Nephron (organoid): Measurements from ENCODE around the gene RECK.
A peak's percentile ranks its signal among the peaks of the same experiment; 100 is the strongest.
"Not testable (repeated sequence)": the region's sequence is repeated elsewhere in the genome, so short reads cannot be mapped to it uniquely, and the experiment has no call there.

Experiments used
- H3K27ac Mint-ChIP-seq, 3 experiments: 2 replicates each; pipeline ENCODE4 v1.8.0; 2020; ENCODE audit warnings: mixed read lengths in 3 of 3, mild to moderate bottlenecking in 2 of 3, moderate library complexity in 1 of 3
- H3K27me3 Mint-ChIP-seq: 2 replicates; pipeline ENCODE4 v1.8.0; 2021; ENCODE audit warnings: low read depth, mild to moderate bottlenecking, moderate library complexity, mixed read lengths
- H3K36me3 Mint-ChIP-seq: 2 replicates; pipeline ENCODE4 v1.8.0; 2020; ENCODE audit warnings: low read depth, mixed read lengths
- H3K4me1 Mint-ChIP-seq: 2 replicates; pipeline ENCODE4 v1.8.0; 2020; ENCODE audit warnings: mixed read lengths
- H3K4me3 Mint-ChIP-seq, 3 experiments: 2 replicates each; pipeline ENCODE4 v1.8.0; 2020; ENCODE audit warnings: mild to moderate bottlenecking in 3 of 3, mixed read lengths in 3 of 3, moderate library complexity in 2 of 3
- H3K9me3 Mint-ChIP-seq: 2 replicates; pipeline ENCODE4 v1.8.0; 2020; ENCODE audit warnings: mixed read lengths
- TF ChIP-seq, protein P1 (sequence below), 3 experiments: fragments of 200-600 bp; sonication (generic); IDR thresholded peaks; one replicate each; pipeline ENCODE4 v1.5.0; 2021; ENCODE audit warnings: antibody characterized with exemption in 3 of 3; ENCODE audit not compliant: unreplicated experiment in 3 of 3

The RECK gene, protein sequence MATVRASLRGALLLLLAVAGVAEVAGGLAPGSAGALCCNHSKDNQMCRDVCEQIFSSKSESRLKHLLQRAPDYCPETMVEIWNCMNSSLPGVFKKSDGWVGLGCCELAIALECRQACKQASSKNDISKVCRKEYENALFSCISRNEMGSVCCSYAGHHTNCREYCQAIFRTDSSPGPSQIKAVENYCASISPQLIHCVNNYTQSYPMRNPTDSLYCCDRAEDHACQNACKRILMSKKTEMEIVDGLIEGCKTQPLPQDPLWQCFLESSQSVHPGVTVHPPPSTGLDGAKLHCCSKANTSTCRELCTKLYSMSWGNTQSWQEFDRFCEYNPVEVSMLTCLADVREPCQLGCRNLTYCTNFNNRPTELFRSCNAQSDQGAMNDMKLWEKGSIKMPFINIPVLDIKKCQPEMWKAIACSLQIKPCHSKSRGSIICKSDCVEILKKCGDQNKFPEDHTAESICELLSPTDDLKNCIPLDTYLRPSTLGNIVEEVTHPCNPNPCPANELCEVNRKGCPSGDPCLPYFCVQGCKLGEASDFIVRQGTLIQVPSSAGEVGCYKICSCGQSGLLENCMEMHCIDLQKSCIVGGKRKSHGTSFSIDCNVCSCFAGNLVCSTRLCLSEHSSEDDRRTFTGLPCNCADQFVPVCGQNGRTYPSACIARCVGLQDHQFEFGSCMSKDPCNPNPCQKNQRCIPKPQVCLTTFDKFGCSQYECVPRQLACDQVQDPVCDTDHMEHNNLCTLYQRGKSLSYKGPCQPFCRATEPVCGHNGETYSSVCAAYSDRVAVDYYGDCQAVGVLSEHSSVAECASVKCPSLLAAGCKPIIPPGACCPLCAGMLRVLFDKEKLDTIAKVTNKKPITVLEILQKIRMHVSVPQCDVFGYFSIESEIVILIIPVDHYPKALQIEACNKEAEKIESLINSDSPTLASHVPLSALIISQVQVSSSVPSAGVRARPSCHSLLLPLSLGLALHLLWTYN

DNA sequence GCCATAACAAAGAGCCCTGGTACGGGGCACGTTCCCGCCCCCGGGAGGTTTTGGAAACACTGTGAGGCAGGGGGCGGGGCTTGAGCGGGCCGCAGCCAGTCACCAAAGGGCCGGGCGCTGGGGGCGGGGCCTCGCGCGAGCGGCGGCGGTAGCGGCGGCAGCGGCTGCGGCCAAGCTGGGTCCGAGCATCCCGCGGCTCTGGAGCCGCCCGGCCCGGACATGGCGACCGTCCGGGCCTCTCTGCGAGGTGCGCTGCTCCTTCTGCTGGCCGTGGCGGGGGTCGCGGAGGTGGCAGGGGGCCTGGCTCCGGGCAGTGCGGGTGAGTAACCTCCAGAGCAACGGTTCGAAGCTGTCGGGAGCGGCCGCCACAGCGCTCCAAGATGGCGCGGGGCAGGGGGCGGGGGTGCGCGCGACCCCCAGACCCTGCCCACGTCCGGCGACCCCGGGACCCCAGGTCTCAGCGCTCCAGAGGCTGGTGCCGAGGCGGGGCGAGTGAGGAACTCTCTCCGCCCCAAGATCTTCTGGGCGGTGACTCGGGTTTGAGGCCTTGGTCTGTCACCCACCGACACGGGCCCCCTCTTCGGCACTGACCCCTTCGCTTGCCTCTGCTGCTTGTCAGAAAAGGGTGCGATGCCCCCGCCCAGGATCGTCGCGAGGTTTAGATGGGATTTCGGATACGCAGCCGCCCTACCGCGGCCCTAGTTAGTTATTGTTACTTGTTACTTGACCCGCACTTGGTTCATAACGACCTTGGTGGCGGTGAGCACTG lies at the start of gene RECK:
Gene RECK (plus strand): TSS at position 134 of the 769 bp plus-strand sequence. CDS start 86 bp downstream, at position 220.
- Mint-ChIP-seq H3K4me1 (peaks cover 34% of the 10 kb centered on the region), H3K4me3 (peak within 1 kb of the TSS; percentile 85 to 95 (median 93)), H3K9me3 (no peaks in the 10 kb centered on the region), H3K27ac (peak within 1 kb of the TSS; percentile 5 to 74 (median 61)), H3K36me3 (no peaks in the 10 kb centered on the region), H3K27me3 (no peaks in the 10 kb centered on the region)
- TF ChIP-seq, protein P1, sequence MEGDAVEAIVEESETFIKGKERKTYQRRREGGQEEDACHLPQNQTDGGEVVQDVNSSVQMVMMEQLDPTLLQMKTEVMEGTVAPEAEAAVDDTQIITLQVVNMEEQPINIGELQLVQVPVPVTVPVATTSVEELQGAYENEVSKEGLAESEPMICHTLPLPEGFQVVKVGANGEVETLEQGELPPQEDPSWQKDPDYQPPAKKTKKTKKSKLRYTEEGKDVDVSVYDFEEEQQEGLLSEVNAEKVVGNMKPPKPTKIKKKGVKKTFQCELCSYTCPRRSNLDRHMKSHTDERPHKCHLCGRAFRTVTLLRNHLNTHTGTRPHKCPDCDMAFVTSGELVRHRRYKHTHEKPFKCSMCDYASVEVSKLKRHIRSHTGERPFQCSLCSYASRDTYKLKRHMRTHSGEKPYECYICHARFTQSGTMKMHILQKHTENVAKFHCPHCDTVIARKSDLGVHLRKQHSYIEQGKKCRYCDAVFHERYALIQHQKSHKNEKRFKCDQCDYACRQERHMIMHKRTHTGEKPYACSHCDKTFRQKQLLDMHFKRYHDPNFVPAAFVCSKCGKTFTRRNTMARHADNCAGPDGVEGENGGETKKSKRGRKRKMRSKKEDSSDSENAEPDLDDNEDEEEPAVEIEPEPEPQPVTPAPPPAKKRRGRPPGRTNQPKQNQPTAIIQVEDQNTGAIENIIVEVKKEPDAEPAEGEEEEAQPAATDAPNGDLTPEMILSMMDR (IDR thresholded peaks at IDR 0.05; ENCODE audit: unreplicated experiment in 3 of 3): no peak

DNA sequence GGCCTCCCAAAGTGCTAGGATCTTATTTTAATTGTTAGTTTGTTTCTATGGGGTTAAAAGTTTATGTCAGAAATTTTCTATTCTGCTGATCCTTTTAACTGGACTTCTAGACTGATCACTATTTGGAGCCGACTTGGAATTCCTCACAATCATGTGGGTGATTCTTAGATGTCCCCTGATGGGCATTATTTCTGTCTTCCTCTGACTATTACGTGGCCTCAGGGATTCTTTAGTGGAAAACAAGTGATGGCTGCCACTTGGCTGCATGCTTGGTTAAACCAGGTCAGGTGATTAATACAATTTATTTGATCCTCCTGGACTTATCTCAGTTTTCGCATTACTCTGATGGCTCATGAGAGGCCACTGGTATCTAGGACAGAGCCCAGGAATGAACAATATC lies 46.6 kb upstream of the RECK start:
- TF ChIP-seq, protein P1 (IDR thresholded peaks at IDR 0.05; ENCODE audit: unreplicated experiment in 3 of 3): no peak
- H3K27me3 Mint-ChIP-seq: no peaks in the 10 kb centered on the region
- no peak overlapping the region for H3K27ac Mint-ChIP-seq
- H3K36me3 Mint-ChIP-seq: no peaks in the 10 kb centered on the region
- no peak overlapping the region for H3K4me3 Mint-ChIP-seq
- peaks cover 35% of the 10 kb centered on the region for H3K4me1 Mint-ChIP-seq
- no peaks in the 10 kb centered on the region for H3K9me3 Mint-ChIP-seq

DNA sequence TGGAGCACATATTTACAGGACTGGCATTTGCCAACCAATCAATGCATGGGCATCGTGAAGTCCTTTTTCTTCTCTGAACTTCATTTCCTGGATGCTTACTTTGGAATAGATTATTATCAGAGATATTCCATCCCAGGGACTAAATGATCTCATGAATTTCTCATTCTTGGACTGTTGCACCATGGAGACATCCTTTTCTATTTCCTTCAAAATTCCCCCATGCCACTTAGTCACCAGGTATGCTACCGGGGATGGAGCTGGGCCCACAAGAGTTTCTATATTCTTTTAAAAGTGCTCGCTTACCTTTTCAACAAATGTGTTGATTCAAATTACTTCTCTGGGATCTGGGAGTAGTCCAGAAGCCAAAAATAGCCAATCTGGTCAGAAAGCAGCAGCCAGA lies 43.6 kb upstream of the RECK start:
- H3K4me3 Mint-ChIP-seq: not testable (repeated sequence)

DNA sequence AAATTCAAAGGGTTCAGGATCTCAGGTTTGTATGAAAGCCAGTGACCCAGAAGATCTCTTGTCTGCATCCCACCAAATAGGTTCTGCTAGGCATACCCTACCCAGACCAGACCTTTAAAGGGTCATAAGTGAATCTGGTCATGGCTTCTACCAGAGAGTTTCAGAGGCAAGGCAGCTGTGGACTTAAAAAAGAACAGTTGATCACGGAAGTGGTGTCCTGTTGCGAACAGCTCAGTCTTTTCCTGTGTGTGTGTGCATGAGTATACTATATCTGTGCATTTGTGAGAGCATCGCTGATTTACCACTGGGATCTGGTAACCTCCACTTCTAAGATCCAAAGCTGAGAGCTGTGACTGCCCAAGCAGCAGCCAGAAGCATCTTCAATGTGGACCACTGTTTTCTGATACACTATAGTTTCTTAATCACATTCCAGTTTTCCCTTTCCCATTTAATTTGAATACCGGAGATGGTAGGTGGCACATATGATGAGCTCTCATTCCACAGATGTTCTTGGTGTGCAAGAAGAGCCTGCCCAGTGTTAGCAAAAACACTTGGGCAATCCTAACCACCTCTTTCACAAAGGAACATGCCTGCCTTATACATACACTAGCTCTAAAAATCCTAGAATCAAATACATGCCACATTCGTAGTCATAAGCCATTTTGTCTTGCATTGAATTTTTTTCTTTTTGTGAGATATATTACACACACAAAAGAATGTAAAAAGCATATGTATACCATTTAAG lies 42.6 kb upstream of the RECK start:
- TF ChIP-seq, protein P1 (IDR thresholded peaks at IDR 0.05; ENCODE audit: unreplicated experiment in 3 of 3): no peak
- H3K9me3 Mint-ChIP-seq: peaks cover 3% of the 10 kb centered on the region
- H3K36me3 Mint-ChIP-seq: no peaks in the 10 kb centered on the region

More for the DNA sequence above, 43.6 kb upstream of the RECK start:
- H3K4me1 Mint-ChIP-seq: peaks cover 35% of the 10 kb centered on the region
- H3K9me3 Mint-ChIP-seq, H3K27me3 Mint-ChIP-seq, H3K27ac Mint-ChIP-seq, H3K36me3 Mint-ChIP-seq: not testable (repeated sequence)

DNA sequence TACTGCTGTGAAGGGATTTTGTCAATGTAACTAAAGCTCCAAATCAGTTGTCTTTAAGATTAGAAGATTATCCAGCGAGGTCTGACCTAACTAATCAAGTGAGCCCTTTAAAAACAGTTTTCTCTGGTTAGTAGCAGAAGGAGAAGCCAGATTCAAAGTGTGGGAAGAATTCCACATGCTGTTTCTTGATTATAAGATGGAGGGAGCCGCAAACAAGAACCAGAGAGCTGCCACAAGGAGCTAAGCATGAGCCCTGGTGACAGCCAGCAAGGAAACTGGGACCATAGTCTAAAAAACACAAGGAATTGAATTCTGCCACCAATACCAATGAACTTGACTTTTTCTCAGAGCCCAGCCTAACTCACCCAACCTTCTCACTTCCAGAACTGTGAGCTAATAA lies 41.8 kb upstream of the RECK start:
- H3K4me3 Mint-ChIP-seq: no peak overlapping the region
- H3K36me3 Mint-ChIP-seq: no peaks in the 10 kb centered on the region
- H3K4me1 Mint-ChIP-seq: peaks cover 35% of the 10 kb centered on the region
- no peaks in the 10 kb centered on the region for H3K27me3 Mint-ChIP-seq
- TF ChIP-seq, protein P1 (IDR thresholded peaks at IDR 0.05; ENCODE audit: unreplicated experiment in 3 of 3): no peak
- H3K9me3 Mint-ChIP-seq: peaks cover 3% of the 10 kb centered on the region
- H3K27ac Mint-ChIP-seq: no peak overlapping the region

More for the DNA sequence above, 42.6 kb upstream of the RECK start:
- H3K4me3 Mint-ChIP-seq: no peak overlapping the region
- peaks cover 35% of the 10 kb centered on the region for H3K4me1 Mint-ChIP-seq
- H3K27ac Mint-ChIP-seq: peak overlapping the region in 1 of 3 experiments; percentile 8
- H3K27me3 Mint-ChIP-seq: no peaks in the 10 kb centered on the region
